Esophagus squamous epithelium (tissue), 4 donors: ENCODE results near the gene RUNX3.

ENCODE experiments used
- CTCF ChIP-seq, 6 experiments: fragments of 450-650 bp in 4 of 6; fragments of 200-600 bp in 2 of 6; sonication (generic) in 2 of 6; IDR thresholded peaks; one replicate each; pipeline ENCODE4 v1.5.1; 2016 to 2019; ENCODE audit warnings: antibody characterized with exemption in 6 of 6, mild to moderate bottlenecking in 4 of 6, moderate library complexity in 4 of 6
- POLR2A ChIP-seq, 4 donors: fragments of 450-650 bp; IDR thresholded peaks; one replicate each; pipeline ENCODE4 v1.6.1; 2017; ENCODE audit warnings: antibody characterized with exemption in 4 of 4, mild to moderate bottlenecking in 4 of 4, moderate library complexity in 3 of 4

- no peak for TF ChIP-seq CTCF (IDR thresholded peaks at IDR 0.05)
- TF ChIP-seq POLR2A (IDR thresholded peaks at IDR 0.05) = no peak
These were observed 70.7 kb downstream of the RUNX3 start for GRCh38 chr1:24859063-24860010.
